Muscle of back (tissue), 11 donors: Measurements from ENCODE around the gene HK2. TPM values are rescaled to one million over a fixed set of nuclear protein-coding genes. Genes with fewer than 3 reads are reported as not detected.
"Not testable (repeated sequence)": the region's sequence is repeated elsewhere in the genome, so short reads cannot be mapped to it uniquely, and the experiment has no call there.

Experiments used
- DNase-seq, 3 donors: peaks; one replicate each; pipeline versions ENCODE4 v3.0.0 to v3.0.0-alpha.2; 2013
- polyA plus RNA-seq, 10 donors: library from polyadenylated mRNA; unstranded; fragments of 120-200 nt; gene quantifications; one replicate each; pipeline ENCODE4 v1.2.1, GENCODE V29; 2013; ENCODE audit not compliant: insufficient read length in 10 of 10

The HK2 gene
- polyA plus RNA-seq, 10 donors = 5.9 to 9.0 (median 7.9) TPM

- peak in 2 of 3 donors; percentile 65 to 88 for DNase-seq
Observed at GRCh38 chr2:74834792-74835755, 1.1 kb downstream of the HK2 start.

DNA sequence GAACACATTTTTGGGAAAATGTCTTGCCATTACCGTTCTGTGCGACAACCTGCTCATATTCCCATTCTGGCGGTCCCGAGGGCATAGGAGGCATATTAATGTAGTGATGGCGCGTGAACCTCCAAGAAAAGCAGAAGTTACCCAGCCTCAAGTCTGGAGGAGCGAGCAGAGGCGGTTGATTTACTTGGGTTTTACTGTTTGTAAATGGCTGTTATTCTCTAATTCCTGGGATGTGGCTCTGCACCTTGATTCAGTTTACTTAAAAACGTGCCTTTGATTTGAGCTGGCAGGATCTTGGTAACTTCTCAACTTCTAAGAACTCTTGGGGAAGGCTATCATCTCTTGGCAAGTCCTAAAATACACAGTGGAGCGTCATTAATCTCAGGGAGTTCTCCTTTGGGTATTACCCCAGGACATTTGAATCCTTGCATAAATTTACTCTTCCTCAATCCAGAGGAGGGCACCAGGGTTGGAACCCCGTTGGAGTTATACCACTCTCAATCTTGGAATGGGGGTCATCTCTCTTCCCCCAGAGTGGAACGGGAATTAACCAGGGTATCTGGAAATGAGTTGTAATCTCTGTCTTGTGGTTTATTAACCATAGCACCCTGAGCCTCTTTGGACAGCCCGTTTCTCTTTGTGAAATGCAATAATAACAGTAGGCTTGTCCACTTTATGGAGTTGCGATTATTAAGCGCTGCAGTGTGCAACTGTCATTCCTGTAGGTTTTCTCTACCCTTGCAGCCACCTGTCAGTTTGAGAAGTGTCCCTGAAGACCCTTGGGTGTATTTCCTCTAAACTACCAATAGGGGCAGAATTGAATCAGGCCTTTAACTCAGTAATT, 2.1 kb downstream of the HK2 start:
- DNase-seq = peak in 2 of 3 donors; percentile 16 to 57

DNA sequence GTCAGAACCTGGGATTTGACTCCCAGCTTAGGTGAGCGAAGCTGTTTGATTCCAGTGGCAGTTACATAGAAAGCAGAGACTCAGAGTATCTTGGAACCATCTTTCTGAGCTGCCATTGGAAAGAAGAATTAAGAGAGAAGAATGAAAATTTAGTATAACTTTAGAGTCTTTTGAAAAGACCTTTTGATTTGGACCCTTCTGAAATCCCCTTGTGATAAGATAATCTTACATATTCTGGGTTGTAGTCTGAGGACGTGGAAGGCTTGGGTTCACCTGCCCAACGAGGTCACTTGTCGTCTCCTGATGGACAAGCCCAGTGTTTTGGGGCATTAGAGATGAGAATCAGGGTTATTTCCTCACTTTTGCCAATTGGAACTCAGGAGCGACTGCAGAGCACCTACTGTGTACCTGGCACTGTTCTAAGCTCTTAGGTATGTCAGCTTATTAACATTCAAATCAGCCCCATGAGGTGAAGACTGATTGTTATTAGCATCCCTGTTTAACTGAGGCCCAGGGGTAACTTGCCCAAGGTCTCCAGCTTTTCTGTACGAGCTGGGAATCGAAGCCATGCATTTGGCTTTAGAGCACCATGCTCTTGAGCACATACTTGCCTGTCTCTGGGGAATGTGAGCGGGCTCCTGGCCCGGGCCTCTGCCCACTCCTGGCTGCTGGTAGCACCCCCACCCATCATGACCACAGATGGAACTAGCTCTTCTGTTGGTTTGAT, 2.9 kb downstream of the HK2 start:
- DNase-seq = no peak

GRCh38 chr2:74841641-74842040, 7.7 kb downstream of the HK2 start:
- no peak for DNase-seq

DNA sequence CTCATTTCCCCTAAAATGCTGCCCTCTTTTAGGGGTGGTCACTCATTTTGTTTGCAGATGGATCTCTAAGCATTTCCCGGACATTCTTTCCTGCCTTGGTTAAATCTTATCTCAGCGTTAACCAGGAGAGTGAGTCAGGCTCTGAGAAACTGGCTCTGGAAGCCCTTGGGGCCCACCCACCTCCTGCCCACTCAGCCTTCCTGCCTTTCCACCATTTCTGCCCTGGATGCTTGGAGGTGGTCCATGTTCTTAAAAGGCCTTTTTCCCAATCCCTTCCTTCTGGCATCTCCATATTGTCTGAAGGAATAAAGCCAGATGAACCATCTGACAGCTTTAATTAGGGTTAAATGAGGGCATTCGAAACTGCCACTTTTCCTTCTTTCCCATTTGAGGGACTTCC, 9.5 kb downstream of the HK2 start:
- DNase-seq = no peak

DNA sequence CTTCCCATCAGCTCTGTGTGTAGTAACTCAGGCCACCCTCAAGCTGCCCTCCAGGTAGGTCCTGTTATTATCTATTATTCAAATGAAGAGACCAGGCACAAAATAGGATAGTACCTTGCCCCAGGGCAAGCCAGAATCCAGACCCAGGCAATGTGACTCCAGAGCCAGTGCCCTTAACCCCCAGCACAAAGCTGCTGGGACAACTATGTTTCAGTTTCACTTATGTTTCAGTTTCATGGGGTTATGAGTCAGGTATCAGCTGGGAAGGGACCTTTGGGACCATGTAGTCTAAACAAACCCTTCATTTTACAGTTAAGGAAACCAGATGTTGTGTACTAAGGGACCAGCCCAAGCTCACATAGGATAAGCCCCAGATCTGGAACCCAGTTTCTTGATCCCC, 10.0 kb downstream of the HK2 start:
- peak in 1 of 3 donors; percentile 45 for DNase-seq

DNA sequence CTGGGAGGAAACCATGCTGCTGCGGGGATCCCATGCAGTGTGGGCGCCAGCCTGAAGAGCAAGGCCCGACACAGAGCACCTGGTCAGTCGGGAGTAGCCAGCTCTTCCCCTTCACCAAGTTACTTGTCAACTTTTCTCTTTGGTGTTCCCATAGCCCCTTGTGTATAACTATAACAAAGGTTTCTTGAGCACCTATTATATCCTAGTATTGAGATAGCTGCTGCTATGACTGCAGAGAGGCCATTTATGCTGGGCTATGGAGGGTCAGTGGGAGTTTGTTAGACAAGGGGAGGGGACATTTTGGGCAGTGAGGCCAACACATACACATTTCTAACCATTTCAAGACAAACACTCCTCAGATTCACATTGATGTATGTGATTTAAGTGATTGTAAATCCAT, 10.8 kb downstream of the HK2 start:
- no peak for DNase-seq

GRCh38 chr2:74845217-74845751, 11.4 kb downstream of the HK2 start:
- DNase-seq = peak; percentile 47 to 70 (median 69)

DNA sequence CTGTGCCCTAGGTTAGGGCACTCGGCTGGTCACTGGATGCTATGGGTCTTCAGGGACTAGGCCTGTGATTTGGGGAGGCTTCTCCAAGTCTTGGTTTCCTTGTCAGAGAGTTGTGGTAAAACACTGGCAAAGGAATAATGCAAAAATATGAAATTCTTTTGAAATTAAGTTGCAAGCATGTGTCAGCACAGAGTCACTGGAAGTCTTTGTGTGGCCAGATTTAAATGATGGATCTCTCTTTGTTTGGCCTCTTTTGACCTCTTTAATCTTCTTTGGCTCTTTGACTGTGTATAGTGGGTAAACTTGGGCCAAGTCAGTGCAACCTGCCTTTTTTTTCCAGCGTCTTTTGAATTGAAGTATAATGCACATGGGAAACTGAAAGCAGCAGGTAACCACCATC, 12.1 kb downstream of the HK2 start:
- no peak for DNase-seq

DNA sequence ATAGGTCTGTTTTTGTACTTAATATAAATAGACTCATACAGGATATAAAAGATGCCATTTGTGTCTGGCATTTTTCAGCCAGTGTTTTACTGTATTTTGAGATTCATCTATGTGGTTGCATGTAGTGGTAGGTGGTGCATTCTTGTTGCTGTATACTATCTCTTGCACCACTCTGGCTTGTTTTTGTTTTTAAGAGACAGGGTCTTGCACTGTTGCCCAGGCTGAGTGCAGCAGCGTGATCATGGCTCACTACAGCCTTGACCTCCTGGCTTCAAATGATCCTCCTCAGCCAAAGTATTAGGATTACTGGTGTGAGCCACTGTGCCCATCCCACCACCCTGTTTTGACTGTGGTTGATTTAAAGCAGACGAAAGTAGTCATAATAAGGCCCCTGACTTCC, 12.6 kb downstream of the HK2 start:
- DNase-seq = no peak

DNA sequence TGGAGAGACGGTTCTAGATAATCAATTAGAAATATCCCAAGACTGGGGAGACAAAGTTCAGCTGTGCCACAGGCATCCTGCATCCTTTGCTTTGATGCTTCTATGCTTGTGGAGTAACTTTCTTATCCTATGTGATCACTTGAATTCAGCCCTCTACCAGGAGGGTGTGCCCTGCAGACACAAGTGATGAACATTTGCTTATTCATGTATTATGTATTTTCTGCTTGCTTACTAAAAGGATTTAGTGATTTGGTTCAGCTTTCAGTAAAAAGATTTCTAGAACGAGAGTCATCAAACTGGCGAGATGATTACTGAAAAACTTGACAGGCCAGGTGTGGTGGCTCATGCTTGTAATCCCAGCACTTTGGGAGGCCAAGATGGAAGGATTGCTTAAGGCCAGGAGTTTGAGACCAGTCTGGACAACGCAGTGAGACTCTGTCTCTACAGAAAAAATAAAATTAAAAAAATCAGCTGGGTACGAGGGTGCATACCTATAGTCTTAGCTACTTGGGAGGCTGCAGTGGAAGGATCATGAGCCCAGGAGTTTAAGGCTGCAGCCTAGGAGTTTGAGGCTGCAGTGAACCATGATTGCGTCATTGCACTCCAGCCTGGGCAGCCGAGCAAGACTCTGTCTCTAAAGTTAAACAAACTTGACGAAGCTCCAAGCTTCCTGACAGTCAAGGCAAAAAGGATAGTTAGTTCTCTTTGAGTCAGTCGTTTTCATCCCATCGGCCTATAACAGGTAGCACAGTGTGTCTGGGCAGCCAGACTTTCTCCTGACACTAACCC, 13.3 kb downstream of the HK2 start:
- DNase-seq = no peak

GRCh38 chr2:74849228-74849892, 15.4 kb downstream of the HK2 start:
- DNase-seq = peak in 1 of 3 donors; percentile 11

DNA sequence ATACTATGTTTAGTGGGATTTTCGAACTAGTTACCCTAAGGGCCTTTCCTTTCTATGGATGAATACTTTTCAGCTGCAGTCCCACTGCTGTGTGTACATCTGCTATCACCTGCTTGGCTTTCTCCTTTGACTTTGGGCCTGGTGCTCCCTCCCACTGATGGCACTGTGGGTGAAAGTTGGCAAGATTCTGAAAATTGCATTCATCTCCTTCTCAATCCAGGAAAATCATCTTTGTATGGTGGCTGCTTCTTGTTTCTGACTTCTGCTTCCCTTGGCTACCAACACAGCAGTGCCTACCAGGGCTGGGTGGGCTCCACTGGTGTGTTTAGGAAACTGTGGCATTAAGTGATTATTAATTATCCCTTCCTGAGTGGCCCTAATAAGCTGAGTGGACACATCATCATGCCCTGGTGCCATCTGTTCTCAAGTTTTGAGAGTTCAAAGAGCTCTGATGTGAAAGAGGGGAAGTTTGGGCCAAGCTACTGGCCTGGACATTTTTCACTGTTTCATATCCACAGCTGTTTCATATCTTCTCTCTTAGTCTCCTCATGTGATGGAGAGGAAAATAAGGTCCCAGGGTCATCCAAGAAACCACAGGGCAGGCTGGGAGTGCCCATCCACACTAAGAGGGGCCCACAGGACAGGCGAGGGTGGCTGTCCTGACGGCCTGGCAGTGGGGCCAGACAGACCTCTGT, 16.7 kb downstream of the HK2 start:
- no peak for DNase-seq

GRCh38 chr2:74851191-74851566, 17.3 kb downstream of the HK2 start:
- DNase-seq = no peak

DNA sequence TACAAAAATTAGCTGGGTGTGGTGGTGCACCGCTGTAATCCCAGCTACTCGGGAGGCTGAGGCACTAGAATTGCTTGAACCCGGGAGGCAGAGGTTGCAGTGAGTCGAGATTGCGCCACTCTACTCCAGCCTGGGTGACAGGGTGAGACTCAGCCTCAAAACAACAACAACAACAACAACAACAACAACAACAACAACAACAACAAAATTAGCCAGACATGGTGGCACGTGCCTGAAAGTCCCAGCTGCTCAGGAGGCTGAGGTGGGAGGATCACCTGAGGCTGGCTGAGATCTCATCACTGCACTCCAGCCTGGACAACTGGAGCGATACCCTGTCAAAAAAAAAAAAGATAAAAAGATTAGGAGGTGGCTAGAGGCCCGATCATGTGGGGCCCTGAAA, 19.4 kb downstream of the HK2 start:
- not testable (repeated sequence) for DNase-seq

DNA sequence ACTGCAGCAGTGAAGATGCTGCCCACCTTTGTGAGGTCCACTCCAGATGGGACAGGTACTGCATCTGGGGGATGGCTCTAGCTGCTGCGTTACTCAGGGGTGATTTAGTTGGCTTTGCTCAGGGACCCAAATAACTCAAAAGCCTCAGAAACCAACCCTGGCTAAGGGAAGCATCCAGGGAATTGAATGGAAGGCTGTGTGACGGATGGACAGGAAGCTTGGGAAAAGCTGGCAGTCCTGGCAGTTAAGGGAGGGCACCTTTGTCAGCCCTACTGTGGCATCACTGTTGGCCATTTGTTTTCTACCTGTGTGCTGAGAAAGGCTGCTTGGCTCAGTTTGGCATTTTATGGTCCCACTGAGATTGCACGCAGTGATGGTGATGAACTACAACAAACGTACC, 20.5 kb downstream of the HK2 start:
- DNase-seq = no peak

DNA sequence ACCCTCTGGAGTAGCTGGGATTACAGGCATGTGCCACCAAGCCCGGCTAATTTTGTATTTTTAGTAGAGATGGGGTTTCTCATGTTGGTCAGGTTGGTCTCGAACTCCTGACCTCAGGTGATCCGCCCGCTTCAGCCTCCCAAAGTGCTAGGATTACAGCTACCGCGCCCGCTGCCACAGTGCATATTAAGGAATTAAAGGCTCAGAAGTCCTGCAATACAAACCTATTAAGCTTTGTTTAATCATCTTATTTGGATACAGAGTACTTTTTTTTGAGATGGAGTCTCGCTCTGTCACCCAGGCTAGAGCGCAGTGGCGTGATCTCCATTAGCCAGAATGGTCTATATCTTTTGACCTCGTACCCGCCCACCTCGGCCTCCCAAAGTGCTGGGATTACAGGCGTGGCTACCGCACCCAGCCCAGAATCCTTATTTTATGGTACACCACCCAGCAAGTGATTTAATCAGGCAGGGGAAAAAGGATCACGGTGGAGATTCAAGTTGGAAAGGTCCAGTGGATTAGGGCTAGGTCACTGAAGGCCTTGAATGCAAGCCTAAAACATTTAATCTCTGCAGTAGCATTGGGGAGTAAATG, 21.3 kb downstream of the HK2 start:
- DNase-seq = not testable (repeated sequence)

GRCh38 chr2:74856004-74856578, 22.2 kb downstream of the HK2 start:
- no peak for DNase-seq

GRCh38 chr2:74856599-74856998, 22.7 kb downstream of the HK2 start:
- DNase-seq = no peak
